Activated CD4-positive, alpha-beta T cell treated with anti-CD3 and anti-CD28 coated beads, Interleukin-2, Interleukin-6, amounts not matched to agents 100 ng/mL and 50 ng/mL, durations not matched to agents 16 hours and 8 hours (primary cell): ENCODE measurements around the gene HSD11B2.
A peak's percentile ranks its signal among the peaks of the same experiment; 100 is the strongest.

Experiments
- DNase-seq: peaks from one replicate; pipeline ENCODE4 v3.0.0-alpha.2; 2020

Gene HSD11B2

GRCh38 chr16:67417333-67418061 lies 13.4 kb upstream of the HSD11B2 start:
- DNase-seq: no peak

GRCh38 chr16:67419502-67419901 lies 11.4 kb upstream of the HSD11B2 start:
- DNase-seq: no peak

GRCh38 chr16:67419931-67420330 lies 11.0 kb upstream of the HSD11B2 start:
- no peak for DNase-seq

GRCh38 chr16:67421030-67421429 lies 9.9 kb upstream of the HSD11B2 start:
- no peak for DNase-seq

- no peak for DNase-seq
Measured at GRCh38 chr16:67423015-67423414, 7.9 kb upstream of the HSD11B2 start.

GRCh38 chr16:67423611-67424260 lies 7.2 kb upstream of the HSD11B2 start:
- DNase-seq: no peak

GRCh38 chr16:67424261-67424615 lies 6.7 kb upstream of the HSD11B2 start:
- DNase-seq: no peak

GRCh38 chr16:67425061-67425460 lies 5.9 kb upstream of the HSD11B2 start:
- no peak for DNase-seq

- no peak for DNase-seq
Measured at GRCh38 chr16:67425580-67425979, 5.3 kb upstream of the HSD11B2 start.

- no peak for DNase-seq
Measured at GRCh38 chr16:67426022-67426421, 4.9 kb upstream of the HSD11B2 start.

- DNase-seq: no peak
Measured at GRCh38 chr16:67426950-67427349, 4.0 kb upstream of the HSD11B2 start.

GRCh38 chr16:67428146-67428731 lies 2.7 kb upstream of the HSD11B2 start:
- DNase-seq: peak; percentile 69

GRCh38 chr16:67429053-67429798 lies 1.7 kb upstream of the HSD11B2 start:
- no peak for DNase-seq

- no peak for DNase-seq
Measured at GRCh38 chr16:67429799-67430503, 970 bp upstream of the HSD11B2 start.

- DNase-seq: peak; percentile 16
Measured at GRCh38 chr16:67430504-67430976, 381 bp upstream of the HSD11B2 start.

GRCh38 chr16:67431775-67432505 lies 1.0 kb downstream of the HSD11B2 start:
- no peak for DNase-seq

- no peak for DNase-seq
Measured at GRCh38 chr16:67432506-67432890, 1.6 kb downstream of the HSD11B2 start.

GRCh38 chr16:67433131-67433719 lies 2.3 kb downstream of the HSD11B2 start:
- no peak for DNase-seq

GRCh38 chr16:67435758-67436164 lies 4.8 kb downstream of the HSD11B2 start:
- no peak for DNase-seq

GRCh38 chr16:67436640-67437193 lies 5.8 kb downstream of the HSD11B2 start:
- no peak for DNase-seq

GRCh38 chr16:67437513-67437912 lies 6.6 kb downstream of the HSD11B2 start:
- DNase-seq: peak; percentile 51
